ENCODE data around the gene GNG12. TPM values are rescaled to one million over a fixed set of nuclear protein-coding genes. Genes with fewer than 3 reads are reported as not detected.

The GNG12 gene
- total RNA-seq, 1 experiment from 2014 or later: 102 TPM

GRCh38 chr1:67711855-67712212 lies 121.4 kb downstream of the GNG12 start:
- DNase-seq: no peak
- ChIA-PET POLR2A (ENCODE audit: unreplicated experiment) (no interaction called here), CTCF (no interaction called here)
- TF ChIP-seq EZH2 (IDR thresholded peaks at IDR 0.05; ENCODE audit: low read depth): no peak
- TF ChIP-seq, protein P1, sequence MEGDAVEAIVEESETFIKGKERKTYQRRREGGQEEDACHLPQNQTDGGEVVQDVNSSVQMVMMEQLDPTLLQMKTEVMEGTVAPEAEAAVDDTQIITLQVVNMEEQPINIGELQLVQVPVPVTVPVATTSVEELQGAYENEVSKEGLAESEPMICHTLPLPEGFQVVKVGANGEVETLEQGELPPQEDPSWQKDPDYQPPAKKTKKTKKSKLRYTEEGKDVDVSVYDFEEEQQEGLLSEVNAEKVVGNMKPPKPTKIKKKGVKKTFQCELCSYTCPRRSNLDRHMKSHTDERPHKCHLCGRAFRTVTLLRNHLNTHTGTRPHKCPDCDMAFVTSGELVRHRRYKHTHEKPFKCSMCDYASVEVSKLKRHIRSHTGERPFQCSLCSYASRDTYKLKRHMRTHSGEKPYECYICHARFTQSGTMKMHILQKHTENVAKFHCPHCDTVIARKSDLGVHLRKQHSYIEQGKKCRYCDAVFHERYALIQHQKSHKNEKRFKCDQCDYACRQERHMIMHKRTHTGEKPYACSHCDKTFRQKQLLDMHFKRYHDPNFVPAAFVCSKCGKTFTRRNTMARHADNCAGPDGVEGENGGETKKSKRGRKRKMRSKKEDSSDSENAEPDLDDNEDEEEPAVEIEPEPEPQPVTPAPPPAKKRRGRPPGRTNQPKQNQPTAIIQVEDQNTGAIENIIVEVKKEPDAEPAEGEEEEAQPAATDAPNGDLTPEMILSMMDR (conservative IDR thresholded peaks at IDR 0.05): no peak
- H3K9me3 ChIP-seq (ENCODE audit: insufficient read depth, low read depth): no peaks in the 10 kb centered on the region
- H3K79me2 ChIP-seq (ENCODE audit: low read depth): peaks cover 4% of the 10 kb centered on the region; the same call in 1 of the 2 replicates
- peaks cover 30% of the 10 kb centered on the region for H3K4me1 ChIP-seq (replicated peaks; ENCODE audit: insufficient read depth)
- peaks cover 9% of the 10 kb centered on the region for H3F3A ChIP-seq (ENCODE audit: insufficient read depth, low read depth)
- H3K4me3 ChIP-seq: no peak overlapping the region
- no peak overlapping the region for H3K4me2 ChIP-seq
- H2AFZ ChIP-seq: no peak overlapping the region
- intact Hi-C loops (cut with micrococcal nuclease; ENCODE audit: unreplicated experiment): no loop called here
- H3K27ac ChIP-seq: no peak overlapping the region
- H3K36me3 ChIP-seq (ENCODE audit: low read depth): no peaks in the 10 kb centered on the region
- BruUV-seq (replicated peaks): no TSS peak
- H3K27me3 ChIP-seq (ENCODE audit: insufficient read depth, low read depth): no peaks in the 10 kb centered on the region
- no peaks in the 10 kb centered on the region for H3K9me2 ChIP-seq (ENCODE audit: insufficient read depth)
- no peaks in the 10 kb centered on the region for H4K20me1 ChIP-seq (ENCODE audit: insufficient read depth)

GRCh38 chr1:67711158-67711854 lies 122.0 kb downstream of the GNG12 start:
- H3F3A ChIP-seq (ENCODE audit: insufficient read depth, low read depth): peaks cover 9% of the 10 kb centered on the region
- H3K4me2 ChIP-seq: no peak overlapping the region
- no peak for DNase-seq
- H3K36me3 ChIP-seq (ENCODE audit: low read depth): no peaks in the 10 kb centered on the region
- no peak overlapping the region for H2AFZ ChIP-seq
- CTCF ChIA-PET: no interaction called here
- no peaks in the 10 kb centered on the region for H3K9me3 ChIP-seq (ENCODE audit: insufficient read depth, low read depth)
- no peak overlapping the region for H3K27ac ChIP-seq
- TF ChIP-seq, protein P1 (conservative IDR thresholded peaks at IDR 0.05): no peak
- TF ChIP-seq EZH2 (IDR thresholded peaks at IDR 0.05; ENCODE audit: low read depth): no peak
- no peaks in the 10 kb centered on the region for H4K20me1 ChIP-seq (ENCODE audit: insufficient read depth)
- POLR2A ChIA-PET (ENCODE audit: unreplicated experiment): no interaction called here
- H3K4me1 ChIP-seq (replicated peaks; ENCODE audit: insufficient read depth): peaks cover 25% of the 10 kb centered on the region
- BruUV-seq (replicated peaks): no TSS peak
- H3K79me2 ChIP-seq (ENCODE audit: low read depth): peaks cover 4% of the 10 kb centered on the region; the same call in 1 of the 2 replicates
- no peak overlapping the region for H3K4me3 ChIP-seq
- H3K9me2 ChIP-seq (ENCODE audit: insufficient read depth): no peaks in the 10 kb centered on the region
- H3K27me3 ChIP-seq (ENCODE audit: insufficient read depth, low read depth): no peaks in the 10 kb centered on the region
- intact Hi-C loops (cut with micrococcal nuclease; ENCODE audit: unreplicated experiment): no loop called here

GRCh38 chr1:67710417-67710816 lies 122.8 kb downstream of the GNG12 start:
- Histone ChIP-seq H3K4me1 (replicated peaks; ENCODE audit: insufficient read depth) (peaks cover 25% of the 10 kb centered on the region), H3K27me3 (ENCODE audit: insufficient read depth, low read depth) (no peaks in the 10 kb centered on the region), H3K9me3 (ENCODE audit: insufficient read depth, low read depth) (no peaks in the 10 kb centered on the region), H3K36me3 (ENCODE audit: low read depth) (no peaks in the 10 kb centered on the region; the same call in 1 of the 2 replicates), H2AFZ (no peak overlapping the region), H4K20me1 (ENCODE audit: insufficient read depth) (no peaks in the 10 kb centered on the region), H3K4me3 (no peak overlapping the region), H3K4me2 (no peak overlapping the region), H3K27ac (no peak overlapping the region), H3F3A (ENCODE audit: insufficient read depth, low read depth) (peaks cover 9% of the 10 kb centered on the region), H3K9me2 (ENCODE audit: insufficient read depth) (no peaks in the 10 kb centered on the region), H3K79me2 (ENCODE audit: low read depth) (peaks cover 4% of the 10 kb centered on the region; the same call in 1 of the 2 replicates)
- BruUV-seq (replicated peaks): no TSS peak
- intact Hi-C loops (cut with micrococcal nuclease; ENCODE audit: unreplicated experiment): no loop called here
- ChIA-PET CTCF (no interaction called here), POLR2A (ENCODE audit: unreplicated experiment) (interaction anchor here (0.7 kb wide), 1 partner anchor 153 kb away, joined by 5 read pairs; no protein-coding TSS in a partner anchor)
- TF ChIP-seq EZH2 (IDR thresholded peaks at IDR 0.05; ENCODE audit: low read depth): no peak
- TF ChIP-seq, protein P1 (conservative IDR thresholded peaks at IDR 0.05): no peak
- no peak for DNase-seq

Measured in PC-9 (cell line).